DND-41 (cell line): ENCODE data around the gene OTOP3.
A peak's percentile ranks its signal among the peaks of the same experiment; 100 is the strongest.

Experiments used
- ATAC-seq: fragments of 200-7000 bp; cut with Tn5 transposase; 3 replicates; pipeline ENCODE4 v1.9.1; 2021; ENCODE audit warnings: low read depth; ENCODE audit not compliant: insufficient read depth
- DNase-seq: peaks from one replicate; pipeline ENCODE4 v3.0.0-alpha.2; 2020
- H2AFZ ChIP-seq: 2 replicates; pipeline ENCODE4 v1.6.0; 2012; ENCODE audit warnings: low read depth, low read length
- H3K27ac ChIP-seq: 2 replicates; pipeline ENCODE4 v1.5.1; 2012; ENCODE audit warnings: low read length, inconsistent platforms
- H3K27me3 ChIP-seq: fragments of 200-600 bp; sonication (generic); 2 replicates; pipeline ENCODE4 v1.6.0; 2012; ENCODE audit warnings: low read length, mild to moderate bottlenecking, inconsistent platforms; ENCODE audit not compliant: insufficient read depth, poor library complexity
- H3K36me3 ChIP-seq: 2 replicates; pipeline ENCODE4 v1.5.1; 2012; ENCODE audit warnings: low read length, inconsistent platforms; ENCODE audit not compliant: insufficient read depth
- H3K4me1 ChIP-seq: 2 replicates; pipeline ENCODE4 v1.5.1; 2012; ENCODE audit warnings: mild to moderate bottlenecking, low read length; ENCODE audit not compliant: insufficient read depth
- H3K4me2 ChIP-seq: 2 replicates; pipeline ENCODE4 v1.6.0; 2012; ENCODE audit warnings: mild to moderate bottlenecking, moderate library complexity, low read length, inconsistent platforms; ENCODE audit not compliant: insufficient read depth
- H3K4me3 ChIP-seq, 2 experiments: fragments of 200-600 bp in 1 of 2; shearing (Covaris generic) in 1 of 2; 2 replicates each; pipeline ENCODE4 v1.5.1; 2012 to 2016; ENCODE audit warnings: inconsistent platforms in 2 of 2, low read length in 2 of 2, mild to moderate bottlenecking in 2 of 2, low read depth in 1 of 2, moderate library complexity in 1 of 2
- H3K79me2 ChIP-seq: 2 replicates; pipeline ENCODE4 v1.6.0; 2012; ENCODE audit warnings: low read length, inconsistent platforms; ENCODE audit not compliant: insufficient read depth
- H3K9ac ChIP-seq: 2 replicates; pipeline ENCODE4 v1.6.0; 2012; ENCODE audit warnings: low read depth, mild to moderate bottlenecking, inconsistent platforms, low read length, moderate library complexity
- H3K9me3 ChIP-seq: 2 replicates; pipeline ENCODE4 v1.5.1; 2012; ENCODE audit warnings: low read length, moderate library complexity, mild to moderate bottlenecking, inconsistent platforms; ENCODE audit not compliant: insufficient read depth, severe bottlenecking
- H4K20me1 ChIP-seq: 2 replicates; pipeline ENCODE4 v1.6.0; 2012; ENCODE audit warnings: low read length; ENCODE audit not compliant: insufficient read depth
- CTCF ChIP-seq: IDR thresholded peaks from 2 replicates; pipeline ENCODE4 v1.5.1; 2012; ENCODE audit warnings: borderline replicate concordance, low read length, moderate library complexity, mild to moderate bottlenecking; ENCODE audit not compliant: poor library complexity, severe bottlenecking; ENCODE audit errors: extremely low read depth
- EZH2 ChIP-seq: IDR thresholded peaks from 3 replicates; pipeline ENCODE4 v1.6.1; 2012; ENCODE audit warnings: borderline replicate concordance, low read depth, mild to moderate bottlenecking, moderate library complexity, low read length, inconsistent platforms; ENCODE audit not compliant: severe bottlenecking

OTOP3 gene

GRCh38 chr17:74971842-74972106, 36.1 kb downstream of the OTOP3 start:
- no peaks in the 10 kb centered on the region for H3K79me2 ChIP-seq
- no peaks in the 10 kb centered on the region for H3K9me3 ChIP-seq
- H3K27me3 ChIP-seq: peaks cover 11% of the 10 kb centered on the region
- no peak overlapping the region for H3K4me3 ChIP-seq
- H3K36me3 ChIP-seq: no peaks in the 10 kb centered on the region
- H3K27ac ChIP-seq: no peak overlapping the region
- H3K4me1 ChIP-seq: peaks cover 14% of the 10 kb centered on the region
- DNase-seq (no peak), ATAC-seq (no peak)
- H2AFZ ChIP-seq: no peak overlapping the region
- H3K4me2 ChIP-seq: 0 out of 2 replicates have a peak overlapping the region, but pooled peaks have one; percentile 64
- TF ChIP-seq EZH2 (no peak), CTCF (no peak)
- peaks cover 8% of the 10 kb centered on the region; the same call in 1 of the 2 replicates for H4K20me1 ChIP-seq
- H3K9ac ChIP-seq: no peak overlapping the region

GRCh38 chr17:74972107-74972972, 36.6 kb downstream of the OTOP3 start, which contains the start of gene HID1:
TSS of gene HID1 (minus strand) at chr17:74972759. CDS start at chr17:74972656, 103 bp downstream.
- peaks cover 11% of the 10 kb centered on the region for H3K27me3 ChIP-seq
- H3K9ac ChIP-seq: peak within 1 kb of the TSS; percentile 28

GRCh38 chr17:74972973-74973328, 37.3 kb downstream of the OTOP3 start:
- H3K9ac ChIP-seq: peak overlapping the region; percentile 28
- peaks cover 11% of the 10 kb centered on the region for H3K27me3 ChIP-seq
- H3K9me3 ChIP-seq: no peaks in the 10 kb centered on the region
- H3K27ac ChIP-seq: no peak overlapping the region
- DNase-seq (no peak), ATAC-seq (no peak)
- H4K20me1 ChIP-seq: peaks cover 8% of the 10 kb centered on the region; the same call in 1 of the 2 replicates
- peak overlapping the region; percentile 41 for H2AFZ ChIP-seq
- no peaks in the 10 kb centered on the region for H3K79me2 ChIP-seq
- H3K4me2 ChIP-seq: peak overlapping the region; percentile 64
- H3K36me3 ChIP-seq: no peaks in the 10 kb centered on the region
- TF ChIP-seq EZH2 (peak; percentile 59), CTCF (no peak)
- peak overlapping the region in 1 of 2 experiments; percentile 39; a peak in 2 of 4 replicates for H3K4me3 ChIP-seq
- peaks cover 14% of the 10 kb centered on the region for H3K4me1 ChIP-seq

More at GRCh38 chr17:74972107-74972972, 36.6 kb downstream of the OTOP3 start, which contains the start of gene HID1:
- Histone ChIP-seq H3K4me1 (peaks cover 14% of the 10 kb centered on the region), H3K4me2 (peak within 1 kb of the TSS; percentile 64), H3K9me3 (no peaks in the 10 kb centered on the region), H3K4me3 (peak within 1 kb of the TSS in 1 of 2 experiments; percentile 50; a peak in 3 of 4 replicates), H3K27ac (no peak within 1 kb of the TSS), H3K79me2 (no peaks in the 10 kb centered on the region), H2AFZ (peak within 1 kb of the TSS; percentile 41), H3K36me3 (no peaks in the 10 kb centered on the region), H4K20me1 (peaks cover 8% of the 10 kb centered on the region; the same call in 1 of the 2 replicates)
- ATAC-seq (peak; percentile 92), DNase-seq (peak; percentile 85)
- no peak for TF ChIP-seq CTCF
- no peak for TF ChIP-seq EZH2
